GM12878 (cell line): ENCODE measurements around the gene POLR1H. TPM values are rescaled to one million over a fixed set of nuclear protein-coding genes. Genes with fewer than 3 reads are reported as not detected.

Source experiments
- ATAC-seq: fragments of 200-7000 bp; cut with Tn5 transposase; 3 replicates; pipeline ENCODE4 v1.9.1; 2020; ENCODE audit warnings: mild to moderate bottlenecking, moderate library complexity
- BruUV-seq: library from RNA; stranded (reverse); fragments of 400-500 nt; replicated peaks from 2 replicates; lab custom pipeline; 2021; lab: Mats Ljungman, UMichigan
- CTCF ChIA-PET: fragments of 300-600 bp; sonication (Branson Sonifier 250); formaldehyde crosslinking; extraction: SDS; loops from one replicate; lab custom pipeline; 2021; ENCODE audit warnings: inconsistent platforms; lab: Yijun Ruan, JAX
- POLR2A ChIA-PET: fragments of 350-600 bp; formaldehyde crosslinking; extraction: SDS; loops from one replicate; lab custom pipeline; 2021; ENCODE audit warnings: inconsistent platforms; lab: Charles Lee
- RAD21 ChIA-PET: fragments of 300-600 bp; sonication (Branson Sonifier 250); formaldehyde crosslinking; loops from one replicate; lab custom pipeline; 2023; ENCODE audit warnings: antibody characterized with exemption; ENCODE audit not compliant: unreplicated experiment; lab: Charles Lee
- SMC1A ChIA-PET: fragments of 300-600 bp; sonication (Branson Sonifier 250); formaldehyde crosslinking; loops from one replicate; lab custom pipeline; 2023; ENCODE audit not compliant: unreplicated experiment, uncharacterized antibody; lab: Charles Lee
- DNase-seq: peaks from one replicate; pipeline ENCODE4 v3.0.0-alpha.2; 2011; ENCODE audit warnings: low read depth, low spot score
- FAIRE-seq: peaks from 3 replicates; lab custom pipeline; 2011; peaks lifted over from hg19 to GRCh38; lab: Jason Lieb, UNC
- H2AFZ ChIP-seq: 2 replicates; pipeline ENCODE4 v1.6.0; 2011; ENCODE audit warnings: low read depth, low read length, control low read depth; ENCODE audit not compliant: control insufficient read depth
- H3K27ac ChIP-seq: 2 replicates; pipeline ENCODE4 v1.5.1; 2011; ENCODE audit warnings: control low read depth; ENCODE audit not compliant: control insufficient read depth, insufficient read depth
- H3K27me3 ChIP-seq, 2 experiments: replicated peaks in 1 of 2; 2 replicates each; pipeline versions ENCODE4 v1.6.0 to v1.6.1; 2011; ENCODE audit warnings: low read length in 1 of 2; ENCODE audit not compliant: control insufficient read depth in 2 of 2, insufficient read depth in 2 of 2
- H3K36me3 ChIP-seq, 2 experiments: 2 replicates each; pipeline ENCODE4 v1.5.1; 2011; ENCODE audit warnings: low read length in 1 of 2; ENCODE audit not compliant: control insufficient read depth in 2 of 2, insufficient read depth in 2 of 2
- H3K4me1 ChIP-seq: 2 replicates; pipeline ENCODE4 v1.6.1; 2011; ENCODE audit warnings: mild to moderate bottlenecking, low read length, moderate library complexity, mixed read lengths; ENCODE audit not compliant: control insufficient read depth, insufficient read depth
- H3K4me2 ChIP-seq: 2 replicates; pipeline ENCODE4 v1.6.0; 2011; ENCODE audit warnings: control low read depth; ENCODE audit not compliant: control insufficient read depth, insufficient read depth
- H3K4me3 ChIP-seq: fragments of 200-600 bp; sonication (generic); 2 replicates; pipeline ENCODE4 v1.5.1; 2016
- H3K79me2 ChIP-seq: 2 replicates; pipeline ENCODE4 v1.6.0; 2011; ENCODE audit warnings: low read length; ENCODE audit not compliant: control insufficient read depth, insufficient read depth
- H3K9ac ChIP-seq: 2 replicates; pipeline ENCODE4 v1.8.0; 2011; ENCODE audit warnings: low read length, control low read depth, mixed read lengths; ENCODE audit not compliant: control insufficient read depth, insufficient read depth
- H3K9me3 ChIP-seq: replicated peaks from 3 replicates; pipeline ENCODE4 v1.5.1; 2011; ENCODE audit warnings: mild to moderate bottlenecking, low read length; ENCODE audit not compliant: control insufficient read depth, insufficient read depth
- H4K20me1 ChIP-seq: 2 replicates; pipeline ENCODE4 v1.6.0; 2011; ENCODE audit not compliant: control insufficient read depth, insufficient read depth
- JUNB ChIP-seq: IDR thresholded peaks from 2 replicates; pipeline ENCODE4 v1.6.1; 2016; ENCODE audit warnings: antibody characterized with exemption, mild to moderate bottlenecking
- MXI1 ChIP-seq: fragments of 150-350 bp; IDR thresholded peaks from 2 replicates; pipeline ENCODE4 v1.6.1; 2011; ENCODE audit warnings: low read depth, mild to moderate bottlenecking, inconsistent platforms, low read length, improper control_type of control experiment
- POLR2AphosphoS2 ChIP-seq: IDR thresholded peaks from 2 replicates; pipeline ENCODE4 v1.6.1; 2011; ENCODE audit warnings: low read depth, mild to moderate bottlenecking, low read length, improper control_type of control experiment, moderate library complexity
- RAD51 ChIP-seq: fragments of 450-650 bp; IDR thresholded peaks from 2 replicates; pipeline ENCODE4 v1.6.1; 2016; ENCODE audit warnings: moderate library complexity, mild to moderate bottlenecking, inconsistent platforms
- RCOR1 ChIP-seq: conservative IDR thresholded peaks from 2 replicates; pipeline ENCODE4 v1.6.1; 2012; ENCODE audit warnings: low read depth, low read length, improper control_type of control experiment
- SREBF2 ChIP-seq: IDR thresholded peaks from 2 replicates; pipeline ENCODE4 v1.6.1; 2012; ENCODE audit warnings: mild to moderate bottlenecking, low read length
- YY1 ChIP-seq: IDR thresholded peaks from 2 replicates; pipeline ENCODE4 v1.6.1; 2011; ENCODE audit warnings: low read depth, mild to moderate bottlenecking, low read length
- ZNF622 ChIP-seq: fragments of 450-650 bp; IDR thresholded peaks from 2 replicates; pipeline ENCODE4 v1.6.1; 2017; ENCODE audit warnings: mild to moderate bottlenecking, inconsistent platforms
- ZZZ3 ChIP-seq: IDR thresholded peaks from 2 replicates; pipeline ENCODE4 v1.6.1; 2011; ENCODE audit warnings: low read depth; ENCODE audit not compliant: control insufficient read depth, insufficient read length
- WGBS: methylation state at CpG from one replicate; pipeline ENCODE4 v1.1.6; 2016; ENCODE audit warnings: low lambda C conversion rate; ENCODE audit not compliant: insufficient replicate concordance, insufficient coverage; ENCODE audit errors: missing lambda C conversion rate; 5-methylcytosine and 5-hydroxymethylcytosine counted together
- in situ Hi-C: fragments of 300-500 bp; cut with MboI; formaldehyde crosslinking; loops from 9 replicates; pipeline ENCODE4 v1.14.3; 2018; ENCODE audit warnings: mixed read lengths
- intact Hi-C: fragments of 100-400 bp; cut with micrococcal nuclease; formaldehyde crosslinking; loops from one replicate; pipeline ENCODE4 v1.14.2; 2022; ENCODE audit not compliant: unreplicated experiment
- polyA plus RNA-seq, 11 experiments: library from polyadenylated mRNA; depleted of rRNA in 4 of 11; unstranded in 6 of 11; stranded (reverse) in 5 of 11; fragments of >200 nt; fragmentation: Nextera tagmentation in 4 of 11; fragmentation: Illumina TruSeq in 1 of 11; extraction: Ambion mirVana in 4 of 11; extraction: Trizol in 1 of 11; gene quantifications; 1 replicate in 1 of 11; 2 replicates in 10 of 11; pipeline versions ENCODE4 v1.2.1 to v1.2.3, GENCODE V29; 2011 to 2016; ENCODE audit warnings: inconsistent platforms in 2 of 11, missing spikeins in 2 of 11, low read depth in 1 of 11
- total RNA-seq, 4 experiments: library from RNA; depleted of rRNA in 3 of 4; stranded (reverse); fragments of >200 nt in 3 of 4; fragmentation: Illumina TruSeq in 1 of 4; extraction: Trizol in 1 of 4; gene quantifications; 2 replicates each; pipeline versions ENCODE4 v1.2.1 to v1.2.3, GENCODE V29; 2013 to 2021
- TF ChIP-seq, protein P1 (sequence below): IDR thresholded peaks from 2 replicates; pipeline ENCODE4 v1.6.1; 2012; ENCODE audit warnings: low read depth, low read length, improper control_type of control experiment
- TF ChIP-seq, protein P2 (sequence below): fragments of 450-650 bp; IDR thresholded peaks from 2 replicates; pipeline ENCODE4 v1.6.1; 2017; ENCODE audit warnings: low read depth, mild to moderate bottlenecking, moderate library complexity
- TF ChIP-seq, protein P3 (sequence below): fragments of 450-650 bp; IDR thresholded peaks from 2 replicates; pipeline ENCODE4 v1.6.1; 2016; ENCODE audit warnings: mild to moderate bottlenecking, moderate library complexity, borderline replicate concordance
- TF ChIP-seq, protein P4 (sequence below): fragments of 150-350 bp; IDR thresholded peaks from 2 replicates; pipeline ENCODE4 v1.6.1; 2016; ENCODE audit warnings: low read depth, low read length

POLR1H gene
- total and polyA plus RNA-seq, 10 of the 15 experiments (the other 5 are each of a cell fraction or from before 2014, with no cell fraction given), result 50.6 to 160 (median 77.7) TPM

DNA sequence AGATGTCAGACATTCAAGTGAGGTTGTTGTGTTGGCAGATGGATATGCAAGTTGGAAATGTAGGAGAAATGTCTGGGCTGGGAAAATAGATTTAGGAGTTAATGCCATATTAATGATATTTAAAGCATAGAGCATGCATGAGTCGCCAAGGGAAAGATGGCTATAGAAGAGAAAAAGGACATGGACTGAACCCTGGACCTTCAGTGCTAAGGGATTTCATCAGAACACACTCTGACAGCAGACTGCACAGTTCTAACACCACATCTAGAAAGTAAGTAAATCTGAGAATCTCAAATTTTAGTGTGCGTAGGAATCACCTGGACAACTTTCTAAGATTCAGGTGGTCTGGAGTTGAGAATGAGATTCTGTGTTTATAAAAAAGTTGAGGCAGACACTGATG lies 17.3 kb upstream of the POLR1H start:
- DNase-seq (no peak), FAIRE-seq (no peak), ATAC-seq (no peak)
- Histone ChIP-seq H4K20me1 (no peaks in the 10 kb centered on the region), H3K27me3 (no peaks in the 10 kb centered on the region), H3K4me1 (peaks cover 15% of the 10 kb centered on the region), H3K36me3 (no peaks in the 10 kb centered on the region), H3K79me2 (no peaks in the 10 kb centered on the region), H3K9me3 (no peaks in the 10 kb centered on the region), H3K4me2 (0 out of 2 replicates have a peak overlapping the region, but pooled peaks have one; percentile 81), H3K27ac (no peak overlapping the region), H3K4me3 (no peak overlapping the region), H3K9ac (no peak overlapping the region), H2AFZ (no peak overlapping the region)
- POLR2A ChIA-PET, result no interaction called here
- intact Hi-C loops (no loop called here), in situ Hi-C loops (no loop called here)
- CTCF ChIA-PET, result interaction anchor here (1.0 kb wide), 1 partner anchor 60 kb away, joined by 3 read pairs; no protein-coding TSS in a partner anchor
- RAD21 ChIA-PET, result interaction anchor here (1.0 to 1.6 kb wide), 3 partner anchors 17 to 79 kb away, joined by 3 to 7 read pairs (median 3); no protein-coding TSS in a partner anchor
- WGBS, result 100% methylated on average over 2 of the region's 2 CpGs
- SMC1A ChIA-PET, result interaction anchor here (0.7 to 2.2 kb wide), 5 partner anchors 14 to 87 kb away, joined by 3 to 8 read pairs (median 5); partner anchors contain the start of gene PPP1R11
- no TSS peak for BruUV-seq
- TF ChIP-seq, protein P1, sequence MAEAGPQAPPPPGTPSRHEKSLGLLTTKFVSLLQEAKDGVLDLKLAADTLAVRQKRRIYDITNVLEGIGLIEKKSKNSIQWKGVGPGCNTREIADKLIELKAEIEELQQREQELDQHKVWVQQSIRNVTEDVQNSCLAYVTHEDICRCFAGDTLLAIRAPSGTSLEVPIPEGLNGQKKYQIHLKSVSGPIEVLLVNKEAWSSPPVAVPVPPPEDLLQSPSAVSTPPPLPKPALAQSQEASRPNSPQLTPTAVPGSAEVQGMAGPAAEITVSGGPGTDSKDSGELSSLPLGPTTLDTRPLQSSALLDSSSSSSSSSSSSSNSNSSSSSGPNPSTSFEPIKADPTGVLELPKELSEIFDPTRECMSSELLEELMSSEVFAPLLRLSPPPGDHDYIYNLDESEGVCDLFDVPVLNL, result no peak
- no peak for TF ChIP-seq MXI1
- no peak for TF ChIP-seq SREBF2
- TF ChIP-seq RCOR1, result no peak
- TF ChIP-seq ZZZ3, result no peak
- TF ChIP-seq, protein P2, sequence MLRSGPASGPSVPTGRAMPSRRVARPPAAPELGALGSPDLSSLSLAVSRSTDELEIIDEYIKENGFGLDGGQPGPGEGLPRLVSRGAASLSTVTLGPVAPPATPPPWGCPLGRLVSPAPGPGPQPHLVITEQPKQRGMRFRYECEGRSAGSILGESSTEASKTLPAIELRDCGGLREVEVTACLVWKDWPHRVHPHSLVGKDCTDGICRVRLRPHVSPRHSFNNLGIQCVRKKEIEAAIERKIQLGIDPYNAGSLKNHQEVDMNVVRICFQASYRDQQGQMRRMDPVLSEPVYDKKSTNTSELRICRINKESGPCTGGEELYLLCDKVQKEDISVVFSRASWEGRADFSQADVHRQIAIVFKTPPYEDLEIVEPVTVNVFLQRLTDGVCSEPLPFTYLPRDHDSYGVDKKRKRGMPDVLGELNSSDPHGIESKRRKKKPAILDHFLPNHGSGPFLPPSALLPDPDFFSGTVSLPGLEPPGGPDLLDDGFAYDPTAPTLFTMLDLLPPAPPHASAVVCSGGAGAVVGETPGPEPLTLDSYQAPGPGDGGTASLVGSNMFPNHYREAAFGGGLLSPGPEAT, result no peak
- TF ChIP-seq YY1, result no peak
- TF ChIP-seq RAD51, result no peak
- TF ChIP-seq, protein P3, sequence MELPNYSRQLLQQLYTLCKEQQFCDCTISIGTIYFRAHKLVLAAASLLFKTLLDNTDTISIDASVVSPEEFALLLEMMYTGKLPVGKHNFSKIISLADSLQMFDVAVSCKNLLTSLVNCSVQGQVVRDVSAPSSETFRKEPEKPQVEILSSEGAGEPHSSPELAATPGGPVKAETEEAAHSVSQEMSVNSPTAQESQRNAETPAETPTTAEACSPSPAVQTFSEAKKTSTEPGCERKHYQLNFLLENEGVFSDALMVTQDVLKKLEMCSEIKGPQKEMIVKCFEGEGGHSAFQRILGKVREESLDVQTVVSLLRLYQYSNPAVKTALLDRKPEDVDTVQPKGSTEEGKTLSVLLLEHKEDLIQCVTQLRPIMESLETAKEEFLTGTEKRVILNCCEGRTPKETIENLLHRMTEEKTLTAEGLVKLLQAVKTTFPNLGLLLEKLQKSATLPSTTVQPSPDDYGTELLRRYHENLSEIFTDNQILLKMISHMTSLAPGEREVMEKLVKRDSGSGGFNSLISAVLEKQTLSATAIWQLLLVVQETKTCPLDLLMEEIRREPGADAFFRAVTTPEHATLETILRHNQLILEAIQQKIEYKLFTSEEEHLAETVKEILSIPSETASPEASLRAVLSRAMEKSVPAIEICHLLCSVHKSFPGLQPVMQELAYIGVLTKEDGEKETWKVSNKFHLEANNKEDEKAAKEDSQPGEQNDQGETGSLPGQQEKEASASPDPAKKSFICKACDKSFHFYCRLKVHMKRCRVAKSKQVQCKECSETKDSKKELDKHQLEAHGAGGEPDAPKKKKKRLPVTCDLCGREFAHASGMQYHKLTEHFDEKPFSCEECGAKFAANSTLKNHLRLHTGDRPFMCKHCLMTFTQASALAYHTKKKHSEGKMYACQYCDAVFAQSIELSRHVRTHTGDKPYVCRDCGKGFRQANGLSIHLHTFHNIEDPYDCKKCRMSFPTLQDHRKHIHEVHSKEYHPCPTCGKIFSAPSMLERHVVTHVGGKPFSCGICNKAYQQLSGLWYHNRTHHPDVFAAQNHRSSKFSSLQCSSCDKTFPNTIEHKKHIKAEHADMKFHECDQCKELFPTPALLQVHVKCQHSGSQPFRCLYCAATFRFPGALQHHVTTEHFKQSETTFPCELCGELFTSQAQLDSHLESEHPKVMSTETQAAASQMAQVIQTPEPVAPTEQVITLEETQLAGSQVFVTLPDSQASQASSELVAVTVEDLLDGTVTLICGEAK, result no peak
- TF ChIP-seq, protein P4, sequence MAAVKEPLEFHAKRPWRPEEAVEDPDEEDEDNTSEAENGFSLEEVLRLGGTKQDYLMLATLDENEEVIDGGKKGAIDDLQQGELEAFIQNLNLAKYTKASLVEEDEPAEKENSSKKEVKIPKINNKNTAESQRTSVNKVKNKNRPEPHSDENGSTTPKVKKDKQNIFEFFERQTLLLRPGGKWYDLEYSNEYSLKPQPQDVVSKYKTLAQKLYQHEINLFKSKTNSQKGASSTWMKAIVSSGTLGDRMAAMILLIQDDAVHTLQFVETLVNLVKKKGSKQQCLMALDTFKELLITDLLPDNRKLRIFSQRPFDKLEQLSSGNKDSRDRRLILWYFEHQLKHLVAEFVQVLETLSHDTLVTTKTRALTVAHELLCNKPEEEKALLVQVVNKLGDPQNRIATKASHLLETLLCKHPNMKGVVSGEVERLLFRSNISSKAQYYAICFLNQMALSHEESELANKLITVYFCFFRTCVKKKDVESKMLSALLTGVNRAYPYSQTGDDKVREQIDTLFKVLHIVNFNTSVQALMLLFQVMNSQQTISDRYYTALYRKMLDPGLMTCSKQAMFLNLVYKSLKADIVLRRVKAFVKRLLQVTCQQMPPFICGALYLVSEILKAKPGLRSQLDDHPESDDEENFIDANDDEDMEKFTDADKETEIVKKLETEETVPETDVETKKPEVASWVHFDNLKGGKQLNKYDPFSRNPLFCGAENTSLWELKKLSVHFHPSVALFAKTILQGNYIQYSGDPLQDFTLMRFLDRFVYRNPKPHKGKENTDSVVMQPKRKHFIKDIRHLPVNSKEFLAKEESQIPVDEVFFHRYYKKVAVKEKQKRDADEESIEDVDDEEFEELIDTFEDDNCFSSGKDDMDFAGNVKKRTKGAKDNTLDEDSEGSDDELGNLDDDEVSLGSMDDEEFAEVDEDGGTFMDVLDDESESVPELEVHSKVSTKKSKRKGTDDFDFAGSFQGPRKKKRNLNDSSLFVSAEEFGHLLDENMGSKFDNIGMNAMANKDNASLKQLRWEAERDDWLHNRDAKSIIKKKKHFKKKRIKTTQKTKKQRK, result no peak
- no peak for TF ChIP-seq ZNF622
- TF ChIP-seq POLR2AphosphoS2, result no peak
- TF ChIP-seq JUNB, result no peak
